Epithelial cell of prostate (primary cell): ENCODE measurements around the gene TP53BP2.
"Not testable (repeated sequence)": the region's sequence is repeated elsewhere in the genome, so short reads cannot be mapped to it uniquely, and the experiment has no call there.

ENCODE experiments used
- DNase-seq: peaks from one replicate; pipeline ENCODE4 v3.0.0-alpha.2; 2011; ENCODE audit warnings: low read depth, low spot score
- H3K27ac ChIP-seq: fragments of 450-650 bp; 2 replicates; pipeline ENCODE4 v1.5.1; 2017; ENCODE audit warnings: mild to moderate bottlenecking

TP53BP2 gene

GRCh38 chr1:223832637-223832943 lies 13.2 kb downstream of the TP53BP2 start:
- DNase-seq = no peak
- H3K27ac ChIP-seq = peak overlapping the region; percentile 43

DNA sequence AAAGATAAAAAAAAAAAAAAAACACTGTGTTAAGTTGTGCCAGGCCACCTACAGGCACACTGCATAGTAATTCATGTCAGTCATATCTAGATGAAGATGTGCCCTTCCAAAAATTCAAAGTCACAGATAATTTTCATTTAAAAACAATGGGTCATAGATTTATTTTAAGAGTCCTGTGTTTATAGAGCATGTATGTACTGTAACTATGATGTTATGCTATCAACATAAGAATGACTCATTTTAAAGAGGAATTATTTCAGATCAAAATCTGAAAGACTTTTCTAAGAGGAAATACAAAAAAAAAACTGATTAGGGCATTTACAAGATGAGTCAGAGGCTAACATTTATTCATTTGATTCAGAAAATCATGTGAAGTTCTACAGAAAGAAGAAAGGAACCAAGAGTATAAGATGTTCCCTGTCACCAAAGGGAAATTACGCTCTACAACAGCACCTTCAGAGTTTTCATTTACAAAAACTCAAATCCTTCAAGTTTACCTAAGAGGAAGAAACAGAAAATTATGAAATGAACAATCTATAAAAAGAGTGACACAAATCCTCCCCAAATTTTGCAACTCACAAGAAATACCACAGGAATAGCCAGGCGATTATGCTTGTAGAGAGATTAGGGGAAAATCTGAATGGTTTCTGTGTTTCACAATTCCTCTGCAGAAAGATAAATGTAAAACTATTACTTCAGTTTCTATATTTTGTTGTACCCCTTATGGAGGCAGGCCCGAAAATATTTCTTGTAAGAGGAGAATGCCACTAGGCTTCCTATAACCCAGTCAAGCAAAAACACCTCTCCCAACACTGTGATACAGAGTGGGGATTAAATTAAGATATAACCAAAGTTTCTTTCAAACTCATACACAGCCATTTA lies 13.8 kb downstream of the TP53BP2 start:
- DNase-seq = no peak
- peak overlapping the region; percentile 43 for H3K27ac ChIP-seq

- no peak overlapping the region for H3K27ac ChIP-seq
- DNase-seq = no peak
Observed at GRCh38 chr1:223829678-223830077, 16.1 kb downstream of the TP53BP2 start.

DNA sequence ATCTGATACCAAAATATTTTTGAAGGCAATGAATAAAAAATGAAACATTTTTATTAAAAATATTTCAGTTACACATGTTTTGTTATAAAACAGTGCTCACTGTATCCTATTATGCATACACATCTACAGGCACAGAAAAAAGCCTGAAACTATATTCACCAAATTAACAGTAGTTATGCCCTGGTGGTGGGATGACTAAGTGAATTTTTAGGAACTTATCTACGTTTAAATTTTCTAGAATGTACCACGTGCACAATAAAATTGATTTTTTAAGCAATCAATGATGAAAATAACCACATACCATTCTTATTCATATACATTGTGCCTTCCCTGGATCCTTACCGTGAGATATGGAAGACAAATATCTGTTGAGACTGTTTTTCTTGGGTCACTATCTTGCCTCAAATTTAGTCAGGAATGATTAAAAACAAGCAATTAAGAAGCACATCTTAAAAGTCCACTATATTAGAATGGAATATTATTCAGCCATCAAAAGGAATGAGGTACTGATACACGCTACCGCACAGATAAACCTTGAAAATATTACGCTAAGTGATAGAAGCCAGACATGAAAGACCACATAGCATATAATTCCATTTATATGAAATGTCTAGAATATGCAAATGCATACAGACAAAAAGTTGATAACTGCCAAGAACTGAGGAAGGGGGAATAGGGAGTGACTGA lies 17.4 kb downstream of the TP53BP2 start:
- H3K27ac ChIP-seq = no peak overlapping the region
- DNase-seq = no peak

DNA sequence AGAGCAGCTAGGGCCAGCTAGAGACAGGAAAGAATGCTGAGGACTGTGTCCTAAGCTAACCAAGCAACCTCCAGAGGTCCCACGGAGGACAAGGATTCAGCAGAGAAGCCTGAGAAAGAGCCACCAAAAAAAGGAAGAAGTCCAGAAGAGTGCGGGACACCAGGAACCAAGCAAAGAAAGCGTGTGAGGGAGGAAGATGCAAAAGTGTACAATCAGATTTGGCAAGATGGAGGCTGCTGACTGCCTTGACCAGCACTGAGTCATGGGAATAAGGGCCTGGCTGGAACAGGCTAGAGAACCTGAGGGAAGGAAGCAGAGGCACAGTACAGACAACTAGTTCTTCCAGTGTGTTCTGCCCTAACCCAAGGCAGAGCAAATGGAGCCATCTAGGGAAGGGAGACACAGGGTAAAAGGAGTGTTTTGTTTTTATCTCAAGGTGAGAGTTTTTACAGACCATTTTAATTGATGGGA lies 18.5 kb downstream of the TP53BP2 start:
- DNase-seq = no peak
- peak overlapping the region; percentile 37 for H3K27ac ChIP-seq

DNA sequence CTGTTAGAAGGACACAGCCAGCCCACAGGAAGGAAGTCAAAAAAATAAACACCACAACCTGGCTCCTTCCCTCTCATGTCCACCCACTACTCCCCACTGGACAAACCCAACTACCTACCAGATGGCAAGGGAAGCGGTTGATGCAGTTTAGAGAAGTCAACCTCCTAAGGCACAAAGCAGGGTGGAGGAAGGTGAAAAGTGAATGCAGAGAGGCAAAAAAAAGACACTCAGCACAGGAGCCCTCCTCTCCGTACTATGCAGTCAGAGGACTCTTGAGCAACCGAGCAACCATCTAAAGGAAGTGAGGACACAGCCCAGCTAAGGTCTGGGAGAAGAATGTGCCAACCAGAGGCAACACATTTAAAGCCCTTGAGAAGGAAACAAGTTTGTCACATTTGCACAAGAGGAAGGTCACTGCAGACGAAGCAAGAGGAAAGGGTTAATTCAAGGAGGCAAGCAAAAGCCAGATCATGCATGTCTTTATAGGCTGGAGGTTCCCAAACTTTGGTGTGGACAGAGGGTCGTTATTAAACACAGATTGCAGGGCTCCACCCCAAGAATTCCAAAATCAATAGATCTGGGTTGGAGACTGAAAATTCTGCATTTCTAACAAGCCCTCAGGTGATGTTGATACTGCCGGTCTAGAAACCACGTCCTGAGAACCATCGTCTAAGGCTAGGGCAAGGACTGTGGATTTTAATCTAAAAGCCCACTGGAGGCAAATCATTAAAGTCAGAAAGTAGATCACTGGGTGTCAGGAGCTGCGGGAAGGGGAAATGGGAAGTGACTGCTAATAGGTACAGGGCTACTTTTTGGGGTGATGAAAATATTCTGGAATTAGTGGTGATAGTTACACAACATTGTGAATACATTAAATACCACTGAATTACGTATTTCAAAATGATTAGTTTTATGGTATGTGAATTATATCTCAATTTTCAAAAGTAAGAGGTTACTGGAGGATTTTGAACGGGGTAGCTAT lies 19.7 kb downstream of the TP53BP2 start:
- no peak overlapping the region for H3K27ac ChIP-seq
- no peak for DNase-seq

GRCh38 chr1:223824712-223825111 lies 21.0 kb downstream of the TP53BP2 start:
- no peak overlapping the region for H3K27ac ChIP-seq
- no peak for DNase-seq

GRCh38 chr1:223824287-223824686 lies 21.5 kb downstream of the TP53BP2 start:
- no peak overlapping the region for H3K27ac ChIP-seq
- no peak for DNase-seq

DNA sequence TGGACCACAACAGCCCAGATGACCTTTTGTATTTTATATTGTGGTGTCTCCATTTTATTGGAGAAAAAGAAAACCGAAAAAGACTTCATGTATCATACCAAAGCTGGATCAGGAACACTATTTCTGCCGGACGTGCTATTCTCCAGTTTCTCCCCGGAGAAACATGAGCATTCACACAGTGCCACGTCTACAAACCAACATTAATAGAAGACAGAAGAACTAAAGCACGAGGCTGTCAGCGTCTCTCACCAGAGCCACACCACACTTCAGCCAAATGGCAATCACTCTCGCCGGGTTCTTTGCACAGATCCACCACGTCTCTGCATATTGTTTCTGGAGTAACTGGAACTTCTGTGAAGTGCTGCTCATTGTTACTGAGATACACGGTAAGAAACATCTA lies 24.8 kb downstream of the TP53BP2 start:
- H3K27ac ChIP-seq = peak overlapping the region; percentile 39
- no peak for DNase-seq

GRCh38 chr1:223820515-223820858 lies 25.3 kb downstream of the TP53BP2 start:
- H3K27ac ChIP-seq = peak overlapping the region; percentile 39

GRCh38 chr1:223819730-223820514 lies 25.8 kb downstream of the TP53BP2 start:
- H3K27ac ChIP-seq = peak overlapping the region; percentile 39
- DNase-seq = no peak

More at GRCh38 chr1:223820515-223820858, 25.3 kb downstream of the TP53BP2 start:
- no peak for DNase-seq

DNA sequence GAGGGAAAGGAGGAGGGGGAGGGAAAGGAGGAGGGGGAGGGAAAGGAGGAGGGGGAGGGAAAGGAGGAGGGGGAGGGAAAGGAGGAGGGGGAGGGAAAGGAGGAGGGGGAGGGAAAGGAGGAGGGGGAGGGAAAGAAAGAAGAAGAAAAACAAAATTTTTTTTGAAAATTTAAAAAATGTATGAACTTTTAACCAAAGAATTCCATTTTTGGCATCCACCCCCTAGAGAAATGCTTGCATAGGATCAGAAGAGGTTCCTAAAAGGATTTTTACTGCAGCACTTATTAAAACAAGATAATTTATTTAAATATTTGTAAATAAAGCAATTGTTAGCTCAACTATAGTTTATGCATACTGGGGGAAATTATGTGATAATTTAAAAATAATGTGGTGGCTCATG lies 28.5 kb downstream of the TP53BP2 start:
- not testable (repeated sequence) for H3K27ac ChIP-seq, DNase-seq

GRCh38 chr1:223815865-223816264 lies 29.9 kb downstream of the TP53BP2 start:
- peak overlapping the region; percentile 32 for H3K27ac ChIP-seq
- no peak for DNase-seq

DNA sequence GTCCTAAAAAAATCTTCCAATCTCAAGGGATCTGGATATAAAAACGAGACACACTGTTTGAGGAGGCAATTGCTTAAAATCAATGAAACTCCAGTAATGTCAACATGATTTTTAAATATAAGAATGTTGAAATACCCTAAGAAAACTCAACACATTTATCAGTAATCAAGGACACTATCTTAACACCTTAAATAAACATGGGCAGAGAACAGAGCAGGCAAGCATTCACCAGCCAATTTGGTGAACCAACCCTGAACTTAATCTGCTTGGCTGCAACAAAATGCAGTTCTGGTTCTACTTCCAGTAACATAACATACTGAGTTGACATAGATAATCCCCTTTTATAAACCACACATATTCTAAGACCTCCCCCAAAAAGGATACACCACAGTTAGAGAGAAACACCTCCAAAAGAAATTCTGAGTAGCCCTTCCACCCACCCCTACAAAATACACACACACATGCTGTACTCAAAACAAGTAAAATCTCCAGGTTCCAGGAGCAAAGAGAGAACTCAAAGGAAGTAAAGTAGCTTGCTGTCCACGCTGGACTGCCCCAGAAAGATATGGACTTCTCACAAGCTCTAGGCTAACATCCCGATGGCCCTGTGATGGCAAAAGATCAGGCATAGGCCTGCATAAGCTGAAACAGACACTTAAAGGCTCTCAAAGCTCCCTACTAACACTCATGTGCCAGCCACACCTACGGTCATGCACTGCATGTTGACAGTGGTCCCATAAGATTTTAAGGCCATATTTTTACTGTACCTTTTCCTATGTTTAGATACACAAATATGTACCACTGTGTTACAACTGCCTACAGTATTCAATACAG lies 30.5 kb downstream of the TP53BP2 start:
- no peak for DNase-seq
- peak overlapping the region; percentile 32 for H3K27ac ChIP-seq

DNA sequence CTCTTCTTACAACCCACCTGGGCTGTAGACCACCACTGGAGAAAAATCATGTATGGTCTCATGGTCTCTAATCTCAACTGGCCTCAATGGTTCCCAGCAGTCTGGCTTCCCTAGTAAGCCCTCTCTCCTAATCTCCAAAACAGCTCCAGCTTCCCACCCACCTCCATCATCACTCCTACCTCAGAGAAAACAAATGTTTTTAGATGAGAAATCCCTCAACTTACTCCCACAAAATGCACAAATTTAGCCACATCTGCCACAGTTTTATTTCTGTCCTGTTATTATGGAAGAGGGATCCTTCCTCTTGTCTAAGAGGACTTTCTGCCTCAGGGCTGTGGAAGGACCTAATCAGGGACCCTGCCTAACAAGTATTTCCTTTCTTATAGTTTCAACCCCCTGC lies 32.1 kb downstream of the TP53BP2 start:
- no peak overlapping the region for H3K27ac ChIP-seq
- no peak for DNase-seq

DNA sequence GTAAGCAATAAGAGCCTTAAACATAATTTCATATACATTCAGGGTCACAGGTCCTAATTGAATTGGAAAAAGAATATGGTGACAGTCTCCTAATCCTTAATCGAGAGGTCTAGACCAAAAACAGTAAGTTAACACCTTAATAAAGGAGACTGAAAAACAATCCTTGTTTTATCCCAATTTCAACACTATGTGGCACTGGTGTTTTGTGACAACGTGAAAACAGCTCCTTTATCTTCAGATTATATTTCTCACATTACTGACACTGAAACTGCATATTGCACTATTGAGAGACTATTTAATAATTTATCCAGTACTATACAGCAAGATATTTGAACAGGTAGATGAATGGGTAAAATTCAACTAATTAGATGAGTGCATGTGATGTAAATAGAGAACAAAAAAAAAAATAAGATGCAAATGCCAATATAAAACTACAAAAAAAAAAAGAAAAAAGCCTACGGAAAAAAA lies 34.1 kb downstream of the TP53BP2 start:
- no peak for DNase-seq
- peak overlapping the region; percentile 8 for H3K27ac ChIP-seq

DNA sequence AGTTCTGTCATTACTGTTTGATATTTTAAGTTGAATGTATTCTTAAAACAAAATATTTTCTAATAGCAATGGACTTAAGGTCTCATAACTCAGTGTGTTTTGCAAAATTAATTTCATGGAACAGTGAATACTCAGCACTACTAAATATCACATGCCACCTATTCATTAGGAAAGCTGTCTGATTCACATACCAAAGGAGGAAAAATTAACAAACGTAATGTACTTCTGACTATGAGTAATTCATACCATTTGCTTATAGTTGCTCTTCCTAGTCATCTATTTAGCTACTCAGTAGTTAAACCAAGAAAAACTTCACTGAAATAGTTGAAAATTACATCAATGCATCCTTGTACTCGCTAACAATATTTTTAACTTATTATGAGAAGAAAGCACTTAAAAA lies 35.2 kb downstream of the TP53BP2 start:
- DNase-seq = no peak
- H3K27ac ChIP-seq = peak overlapping the region; percentile 31

DNA sequence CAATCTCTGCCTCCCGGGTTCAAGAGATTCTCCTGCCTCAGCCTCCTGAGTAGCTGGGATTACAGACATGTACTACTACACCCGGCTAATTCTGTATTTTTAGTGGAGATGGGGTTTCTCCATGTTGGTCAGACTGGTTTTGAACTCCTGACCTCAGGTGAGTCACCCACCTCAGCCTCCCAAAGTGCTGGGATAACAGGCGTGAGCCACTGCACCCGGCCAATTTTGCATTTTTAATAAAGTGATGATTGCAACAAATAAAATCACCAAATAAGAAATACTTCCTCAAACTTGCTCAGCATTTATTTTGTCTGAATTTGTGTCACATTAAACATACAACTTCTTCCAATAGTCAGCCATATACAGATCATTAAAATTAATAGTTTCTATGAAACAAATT lies 35.8 kb downstream of the TP53BP2 start:
- DNase-seq = not testable (repeated sequence)
- peak overlapping the region; percentile 31 for H3K27ac ChIP-seq

GRCh38 chr1:223803211-223803610 lies 42.5 kb downstream of the TP53BP2 start:
- no peak for DNase-seq
- no peak overlapping the region for H3K27ac ChIP-seq
